ENCODE data around the gene PRKAR1A.

GRCh38 chr17:68578236-68578635 lies 66.0 kb downstream of the PRKAR1A start:
- TF ChIP-seq RBBP5 (IDR thresholded peaks at IDR 0.05; ENCODE audit: borderline replicate concordance, low read depth, low read length) = no peak
- no peak for TF ChIP-seq POLR2A (IDR thresholded peaks at IDR 0.05; ENCODE audit: control extremely low read depth in 1 of 2, low read depth in 2 of 2, low read length in 2 of 2)
- TF ChIP-seq MAX (IDR thresholded peaks at IDR 0.05) = no peak
- TF ChIP-seq SAP30 (IDR thresholded peaks at IDR 0.05; ENCODE audit: insufficient read depth, insufficient replicate concordance, low read length) = no peak
- no peak for TF ChIP-seq EP300 (IDR thresholded peaks at IDR 0.05; ENCODE audit: borderline replicate concordance in 1 of 2, low read depth in 2 of 2, low read length in 2 of 2)
- no peak for TF ChIP-seq CEBPB (IDR thresholded peaks at IDR 0.05; ENCODE audit: low read depth, low read length)
- no peak for TF ChIP-seq CTCF (IDR thresholded peaks at IDR 0.05; ENCODE audit: control extremely low read depth in 1 of 3, insufficient read depth in 1 of 3, low read depth in 1 of 3, low read length in 3 of 3)
- TF ChIP-seq SIN3A (conservative IDR thresholded peaks at IDR 0.05 in 1 of 2, IDR thresholded peaks at IDR 0.05 in 1 of 2; ENCODE audit: low read depth in 1 of 2, low read length in 2 of 2) = no peak
- TF ChIP-seq TAF7 (optimal IDR thresholded peaks at IDR 0.05; ENCODE audit: borderline replicate concordance, low read depth, low read length) = no peak
